ENCODE results near the gene ANKRD28. TPM values are rescaled to one million over a fixed set of nuclear protein-coding genes. Genes with fewer than 3 reads are reported as not detected.

ANKRD28 gene
- total and polyA plus RNA-seq, 2 of the 8 experiments (the other 6 are each of a cell fraction or from before 2014, with no cell fraction given): 39.1 to 61.7 TPM

DNA sequence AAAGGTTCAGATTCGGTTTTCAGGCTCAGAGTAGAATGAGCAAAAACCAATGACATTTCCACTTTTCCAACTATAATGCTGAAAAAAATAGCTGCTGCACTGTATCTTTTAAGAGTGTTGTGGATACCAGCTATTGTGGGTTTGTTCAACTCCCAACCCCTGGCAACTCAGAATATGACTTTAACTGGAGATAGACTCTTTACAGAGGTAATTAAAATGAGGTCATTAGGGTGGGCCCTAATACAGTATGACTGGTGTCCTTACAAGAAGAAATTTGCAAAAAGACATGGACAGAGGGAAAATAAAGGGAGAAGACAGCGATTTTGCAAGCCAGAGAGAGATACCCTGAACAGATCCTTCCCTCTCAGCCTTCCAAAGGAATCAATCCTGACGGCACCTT, 39.5 kb downstream of the ANKRD28 start:
- Histone ChIP-seq H3K4me1 (replicated peaks in 1 of 4; ENCODE audit: control insufficient read depth in 3 of 4, insufficient read depth in 4 of 4, low read length in 3 of 4) (peaks cover 0 to 18% (median 8%) of the 10 kb centered on the region in 4 experiments; a peak in 4 of 7 replicates), H2BK20ac (ENCODE audit: low read length) (no peak overlapping the region), H3K56ac (replicated peaks; ENCODE audit: insufficient read length, low read depth, low read length) (no peak overlapping the region), H3K4ac (replicated peaks; ENCODE audit: insufficient read length, low read depth, low read length) (no peak overlapping the region), H3K23ac (ENCODE audit: insufficient read length) (no peak overlapping the region), H3K18ac (ENCODE audit: extremely low read depth, low read length) (no peak overlapping the region), H4K5ac (ENCODE audit: insufficient read length, low read depth, low read length) (no peak overlapping the region), H3K23me2 (ENCODE audit: low read depth, low read length) (no peaks in the 10 kb centered on the region), H4K8ac (ENCODE audit: extremely low read depth, insufficient read depth, low read length) (no peak overlapping the region), H3K4me2 (ENCODE audit: insufficient read depth in 1 of 2, low read depth in 2 of 2, low read length in 2 of 2) (no peak overlapping the region), H3K4me3 (ENCODE audit: extremely low read depth in 1 of 4, insufficient read depth in 2 of 4, low read depth in 3 of 4, low read length in 4 of 4) (no peak overlapping the region), H3K79me2 (ENCODE audit: control insufficient read depth in 1 of 2, insufficient read depth in 2 of 2, low read length in 2 of 2) (peaks cover 0 to 20% of the 10 kb centered on the region in 2 experiments; a peak in 2 of 4 replicates), H3K14ac (ENCODE audit: insufficient read length) (no peak overlapping the region), H2BK12ac (ENCODE audit: low read depth, low read length) (no peak overlapping the region), H3K79me1 (ENCODE audit: low read depth, low read length) (no peaks in the 10 kb centered on the region), H2AK5ac (ENCODE audit: low read depth, low read length) (no peak overlapping the region), H3K9ac (replicated peaks in 1 of 4; ENCODE audit: extremely low read depth in 1 of 4, low read depth in 3 of 4, low read length in 3 of 4) (no peak overlapping the region), H3K9me3 (ENCODE audit: insufficient read depth in 2 of 2, low read depth in 1 of 2, low read length in 1 of 2) (no peaks in the 10 kb centered on the region), H3K27ac (ENCODE audit: low read depth, low read length) (peak overlapping the region; percentile 4; the same call in 1 of the 2 replicates), H4K91ac (replicated peaks; ENCODE audit: insufficient read length, low read length) (no peak overlapping the region), H2AFZ (ENCODE audit: low read length) (no peak overlapping the region), H2BK5ac (ENCODE audit: low read depth, low read length) (no peak overlapping the region), H2BK120ac (replicated peaks; ENCODE audit: low read depth, low read length) (no peak overlapping the region), H3K36me3 (ENCODE audit: control insufficient read depth in 2 of 4, insufficient read depth in 4 of 4, low read length in 3 of 4) (no peaks in the 10 kb centered on the region), H3K27me3 (replicated peaks in 1 of 4; ENCODE audit: control insufficient read depth in 3 of 4, extremely low read depth in 1 of 4, insufficient read depth in 3 of 4, low read length in 3 of 4) (no peaks in the 10 kb centered on the region), H2BK15ac (ENCODE audit: low read length) (no peak overlapping the region), H4K20me1 (replicated peaks in 1 of 2; ENCODE audit: control insufficient read depth in 1 of 2, insufficient read depth in 2 of 2, low read length in 2 of 2) (no peaks in the 10 kb centered on the region)
- WGBS, 2 experiments (ENCODE audit: extremely low coverage in 1 of 2, insufficient coverage in 1 of 2, insufficient read length in 1 of 2, insufficient replicate concordance in 2 of 2, low coverage in 1 of 2, low lambda C conversion rate in 2 of 2, missing lambda C conversion rate in 1 of 2): 91% methylated on average over 3 of the region's 3 CpGs; no CpG with 5 or more reads in 1 of the 2 experiments
- FAIRE-seq (no peak), DNase-seq (ENCODE audit: low read depth in 1 of 2, low spot score in 2 of 2) (no peak)
- TF ChIP-seq YY1 (IDR thresholded peaks at IDR 0.05; ENCODE audit: low read depth, low read length): no peak
- CTCF ChIA-PET (ENCODE audit: partially characterized antibody): no interaction called here
- POLR2A ChIA-PET (ENCODE audit: partially characterized antibody): no interaction called here
